HG02870 (cell line): ENCODE data around the gene AGR2.
"Not testable (repeated sequence)": the region's sequence is repeated elsewhere in the genome, so short reads cannot be mapped to it uniquely, and the experiment has no call there.

ENCODE experiments used
- ATAC-seq: cut with Tn5 transposase; IDR thresholded peaks from one replicate; pipeline ENCODE4 v1.9.1; 2021; ENCODE audit warnings: mild to moderate bottlenecking, moderate library complexity; ENCODE audit not compliant: unreplicated experiment

AGR2 gene

GRCh38 chr7:16774986-16775385 lies 29.8 kb downstream of the AGR2 start:
- no peak for ATAC-seq

- ATAC-seq, result no peak
Observed at GRCh38 chr7:16774294-16774693, 30.5 kb downstream of the AGR2 start.

GRCh38 chr7:16773884-16774283 lies 30.9 kb downstream of the AGR2 start:
- ATAC-seq, result no peak

- no peak for ATAC-seq
Observed at GRCh38 chr7:16773326-16773725, 31.5 kb downstream of the AGR2 start.

GRCh38 chr7:16770657-16771329 lies 34.0 kb downstream of the AGR2 start:
- no peak for ATAC-seq

GRCh38 chr7:16769994-16770393 lies 34.8 kb downstream of the AGR2 start:
- ATAC-seq, result not testable (repeated sequence)

- no peak for ATAC-seq
Observed at GRCh38 chr7:16765436-16765859, 39.4 kb downstream of the AGR2 start.

GRCh38 chr7:16764942-16765341 lies 39.9 kb downstream of the AGR2 start:
- no peak for ATAC-seq

GRCh38 chr7:16762177-16762576 lies 42.6 kb downstream of the AGR2 start:
- no peak for ATAC-seq

GRCh38 chr7:16759840-16760239 lies 45.0 kb downstream of the AGR2 start:
- no peak for ATAC-seq

GRCh38 chr7:16758631-16759611 lies 45.9 kb downstream of the AGR2 start:
- no peak for ATAC-seq

- no peak for ATAC-seq
Observed at GRCh38 chr7:16758036-16758435, 46.8 kb downstream of the AGR2 start.

- no peak for ATAC-seq
Observed at GRCh38 chr7:16755397-16755796, 49.4 kb downstream of the AGR2 start.

GRCh38 chr7:16754856-16755317 lies 49.9 kb downstream of the AGR2 start:
- no peak for ATAC-seq

- peak; percentile 15 for ATAC-seq
Observed at GRCh38 chr7:16753932-16754855, 50.6 kb downstream of the AGR2 start.

- peak; percentile 82 for ATAC-seq
Observed at GRCh38 chr7:16753102-16753931, 51.5 kb downstream of the AGR2 start, which contains the start of gene TSPAN13. Gene TSPAN13, plus strand, starts transcription at chr7:16753755. Its CDS starts 213 bp downstream, at chr7:16753968.

- ATAC-seq, result no peak
Observed at GRCh38 chr7:16747102-16747501, 57.7 kb downstream of the AGR2 start.

- no peak for ATAC-seq
Observed at GRCh38 chr7:16745645-16746044, 59.2 kb downstream of the AGR2 start.

- ATAC-seq, result no peak
Observed at GRCh38 chr7:16744518-16745250, 60.1 kb downstream of the AGR2 start.
